HL-60 (cell line): ENCODE measurements around the gene IDH3G.

Source experiments
- DNase-seq, 2 experiments: peaks; one replicate each; pipeline ENCODE4 v3.0.0-alpha.2; 2010 to 2020; ENCODE audit warnings: low read depth in 1 of 2, low spot score in 1 of 2
- H3K27ac ChIP-seq: fragments of 250-450 bp; sonication (Bioruptor Pico); replicated peaks from 2 replicates; pipeline ENCODE4 v1.5.1; 2020; ENCODE audit warnings: mild to moderate bottlenecking, moderate library complexity
- H3K27me3 ChIP-seq: fragments of 250-450 bp; sonication (Bioruptor Pico); 2 replicates; pipeline ENCODE4 v1.5.1; 2021; ENCODE audit warnings: mild to moderate bottlenecking, moderate library complexity; ENCODE audit not compliant: insufficient read depth, poor library complexity, severe bottlenecking
- H3K4me3 ChIP-seq: replicated peaks from 2 replicates; pipeline ENCODE4 v1.5.1; 2011; ENCODE audit warnings: mild to moderate bottlenecking, control low read depth, low read length; ENCODE audit not compliant: insufficient read depth
- CTCF ChIP-seq: IDR thresholded peaks from one replicate; pipeline ENCODE4 v1.5.1; 2011; ENCODE audit warnings: low read length, control low read depth, inconsistent platforms; ENCODE audit not compliant: insufficient read depth
- GABPA ChIP-seq: IDR thresholded peaks from 2 replicates; pipeline ENCODE4 v1.6.1; 2012; ENCODE audit warnings: low read depth
- POLR2AphosphoS5 ChIP-seq: IDR thresholded peaks from 2 replicates; pipeline ENCODE4 v1.6.1; 2012; ENCODE audit warnings: low read depth
- REST ChIP-seq: IDR thresholded peaks from 2 replicates; pipeline ENCODE4 v1.6.1; 2012; ENCODE audit warnings: low read depth; ENCODE audit not compliant: insufficient replicate concordance
- SPI1 ChIP-seq: IDR thresholded peaks from 2 replicates; pipeline ENCODE4 v1.6.1; 2012; ENCODE audit warnings: low read depth, mild to moderate bottlenecking, borderline replicate concordance

The IDH3G gene

GRCh38 chrX:153739754-153740486, 54.3 kb downstream of the IDH3G start:
- H3K27ac ChIP-seq = no peak overlapping the region
- TF ChIP-seq SPI1 = no peak
- TF ChIP-seq CTCF = no peak
- TF ChIP-seq REST = no peak
- no peak for TF ChIP-seq POLR2AphosphoS5
- TF ChIP-seq GABPA = no peak
- DNase-seq = no peak
- H3K4me3 ChIP-seq = no peak overlapping the region
- H3K27me3 ChIP-seq = no peaks in the 10 kb centered on the region

GRCh38 chrX:153738056-153738605, 56.0 kb downstream of the IDH3G start:
- no peak overlapping the region for H3K4me3 ChIP-seq
- DNase-seq = no peak
- TF ChIP-seq CTCF = no peak
- TF ChIP-seq SPI1 = no peak
- no peak for TF ChIP-seq POLR2AphosphoS5
- no peak for TF ChIP-seq REST
- no peak for TF ChIP-seq GABPA
- H3K27ac ChIP-seq = no peak overlapping the region
- H3K27me3 ChIP-seq = no peaks in the 10 kb centered on the region

- no peak for TF ChIP-seq CTCF
- no peak overlapping the region for H3K4me3 ChIP-seq
- no peaks in the 10 kb centered on the region for H3K27me3 ChIP-seq
- DNase-seq = no peak
- no peak overlapping the region for H3K27ac ChIP-seq
These were observed 57.2 kb downstream of the IDH3G start for GRCh38 chrX:153736871-153737441.
